Erythroblast (primary cell): ENCODE results near the gene ABLIM2.

Experiments
- GATA1 ChIP-seq: IDR thresholded peaks from 2 replicates; pipeline ENCODE4 v1.6.1; 2011; ENCODE audit warnings: low read depth, mild to moderate bottlenecking, control low read depth, low read length, moderate library complexity
- POLR2A ChIP-seq: IDR thresholded peaks from 2 replicates; pipeline ENCODE4 v1.6.1; 2011; ENCODE audit warnings: mild to moderate bottlenecking, low read length

GRCh38 chr4:8103421-8104390, 54.9 kb downstream of the ABLIM2 start:
- TF ChIP-seq POLR2A, result no peak
- no peak for TF ChIP-seq GATA1
